Measurements from ENCODE around the gene AKAP13. TPM values are rescaled to one million over a fixed set of nuclear protein-coding genes. Genes with fewer than 3 reads are reported as not detected.

The AKAP13 gene
- total RNA-seq, 6 donors from 2014 or later: 329 to 1,278 (median 748) TPM

DNA sequence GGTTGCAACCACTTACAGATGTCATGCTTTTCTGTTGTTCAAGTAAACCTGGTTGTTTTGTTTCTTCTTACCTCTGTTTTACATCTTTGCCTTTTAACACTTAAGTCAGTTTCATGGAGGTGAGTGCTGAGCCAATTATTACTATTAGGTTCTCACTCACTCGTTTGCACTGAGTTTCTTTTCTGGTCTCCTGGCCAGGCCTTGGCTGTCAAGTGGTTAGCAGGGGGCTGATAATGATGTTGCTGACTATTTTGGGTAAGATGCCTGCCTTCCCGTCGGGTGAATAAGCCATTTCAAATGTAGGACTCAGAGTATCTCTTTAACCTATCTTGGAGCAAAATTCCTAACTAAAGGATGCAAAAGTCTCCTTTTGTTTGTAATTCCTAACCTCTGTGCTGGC lies 335.9 kb downstream of the AKAP13 start:
- Histone ChIP-seq H3K4me1 (no peaks in the 10 kb centered on the region), H3K27ac (no peak overlapping the region), H3K36me3 (peaks cover 73 to 98% (median 82%) of the 10 kb centered on the region in 4 donors), H3K27me3 (no peaks in the 10 kb centered on the region), H3K4me3 (no peak overlapping the region), H3K9me3 (no peaks in the 10 kb centered on the region)
- ATAC-seq (ENCODE audit: low FRiP score in 2 of 2) (no peak), DNase-seq (no peak)
- TF ChIP-seq, protein P1, sequence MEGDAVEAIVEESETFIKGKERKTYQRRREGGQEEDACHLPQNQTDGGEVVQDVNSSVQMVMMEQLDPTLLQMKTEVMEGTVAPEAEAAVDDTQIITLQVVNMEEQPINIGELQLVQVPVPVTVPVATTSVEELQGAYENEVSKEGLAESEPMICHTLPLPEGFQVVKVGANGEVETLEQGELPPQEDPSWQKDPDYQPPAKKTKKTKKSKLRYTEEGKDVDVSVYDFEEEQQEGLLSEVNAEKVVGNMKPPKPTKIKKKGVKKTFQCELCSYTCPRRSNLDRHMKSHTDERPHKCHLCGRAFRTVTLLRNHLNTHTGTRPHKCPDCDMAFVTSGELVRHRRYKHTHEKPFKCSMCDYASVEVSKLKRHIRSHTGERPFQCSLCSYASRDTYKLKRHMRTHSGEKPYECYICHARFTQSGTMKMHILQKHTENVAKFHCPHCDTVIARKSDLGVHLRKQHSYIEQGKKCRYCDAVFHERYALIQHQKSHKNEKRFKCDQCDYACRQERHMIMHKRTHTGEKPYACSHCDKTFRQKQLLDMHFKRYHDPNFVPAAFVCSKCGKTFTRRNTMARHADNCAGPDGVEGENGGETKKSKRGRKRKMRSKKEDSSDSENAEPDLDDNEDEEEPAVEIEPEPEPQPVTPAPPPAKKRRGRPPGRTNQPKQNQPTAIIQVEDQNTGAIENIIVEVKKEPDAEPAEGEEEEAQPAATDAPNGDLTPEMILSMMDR (IDR thresholded peaks at IDR 0.05): no peak
- TF ChIP-seq POLR2A (IDR thresholded peaks at IDR 0.05) (no peak), POLR2AphosphoS5 (IDR thresholded peaks at IDR 0.05) (no peak), EP300 (IDR thresholded peaks at IDR 0.05) (no peak)
- 70 to 77% methylated on average over 3 of the region's 3 CpGs for whole genome bisulfite sequencing, 2 donors

DNA sequence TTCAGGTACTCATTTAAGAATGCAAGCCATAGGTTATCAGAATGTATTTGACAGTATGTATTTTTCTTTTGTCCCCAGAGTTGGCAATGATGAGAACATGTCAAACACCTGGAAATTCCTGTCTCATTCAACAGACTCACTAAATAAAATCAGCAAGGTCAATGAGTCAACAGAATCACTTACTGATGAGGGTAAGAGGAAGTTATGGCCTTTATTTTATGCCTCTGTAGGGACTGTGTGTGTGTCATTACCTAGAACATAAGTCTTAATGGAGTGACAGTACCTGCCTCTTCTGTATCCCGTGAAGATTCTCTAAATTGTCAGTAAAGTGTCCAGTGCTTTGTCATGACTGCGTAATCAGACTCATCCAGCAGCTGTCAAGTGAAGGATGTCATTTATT lies 336.8 kb downstream of the AKAP13 start:
- Histone ChIP-seq H3K9me3 (no peaks in the 10 kb centered on the region), H3K27ac (peak overlapping the region in 1 of 4 donors; percentile 5), H3K36me3 (peaks cover 72 to 98% (median 83%) of the 10 kb centered on the region in 4 donors), H3K4me1 (no peaks in the 10 kb centered on the region), H3K4me3 (no peak overlapping the region), H3K27me3 (no peaks in the 10 kb centered on the region)
- TF ChIP-seq POLR2A (IDR thresholded peaks at IDR 0.05) (no peak), EP300 (IDR thresholded peaks at IDR 0.05) (no peak), POLR2AphosphoS5 (IDR thresholded peaks at IDR 0.05) (no peak)
- TF ChIP-seq, protein P1 (IDR thresholded peaks at IDR 0.05): no peak
- DNase-seq (no peak), ATAC-seq (ENCODE audit: low FRiP score in 2 of 2) (no peak)
- 90 to 94% methylated on average over 2 of the region's 2 CpGs for WGBS, 2 donors

DNA sequence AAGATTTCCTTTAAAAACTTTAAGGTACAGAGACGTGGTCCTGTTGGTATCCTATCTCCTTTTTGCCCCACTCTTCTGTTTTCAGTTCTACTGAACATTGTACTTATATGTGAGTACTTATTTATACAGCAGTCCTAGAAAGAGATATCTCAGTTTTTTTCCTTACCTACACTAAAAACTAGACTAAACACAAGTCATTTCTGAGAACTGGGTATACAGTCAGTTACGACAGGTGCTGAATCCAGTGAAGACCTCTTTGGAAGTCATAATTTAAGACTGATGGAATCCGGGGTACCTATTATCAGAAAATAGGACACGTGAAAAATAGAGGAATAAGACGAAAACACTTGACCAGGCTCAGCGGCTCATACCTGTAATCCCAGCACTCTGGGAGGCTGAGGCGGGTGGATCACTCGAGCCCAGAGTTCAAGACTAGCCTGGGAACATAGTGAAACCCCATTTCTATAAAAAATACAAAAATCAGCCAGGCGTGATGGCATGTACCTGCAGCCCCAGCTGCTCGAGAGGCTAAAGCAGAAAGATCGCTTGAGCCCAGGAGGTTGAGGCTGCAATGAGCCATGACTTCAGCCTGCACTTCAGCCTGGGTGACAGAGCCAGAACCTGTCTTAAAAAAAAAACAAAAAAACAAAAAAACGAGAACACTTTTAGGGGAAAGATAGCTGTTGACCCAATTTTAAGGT lies 338.0 kb downstream of the AKAP13 start:
- Histone ChIP-seq H3K4me3 (no peak overlapping the region), H3K27me3 (no peaks in the 10 kb centered on the region), H3K4me1 (peaks cover under 1 to 3% (median 2%) of the 10 kb centered on the region in 4 donors), H3K9me3 (no peaks in the 10 kb centered on the region), H3K36me3 (peaks cover 80 to 98% (median 88%) of the 10 kb centered on the region in 4 donors), H3K27ac (no peak overlapping the region)
- DNase-seq (no peak), ATAC-seq (ENCODE audit: low FRiP score in 2 of 2) (no peak)
- TF ChIP-seq POLR2AphosphoS5 (IDR thresholded peaks at IDR 0.05) (no peak), EP300 (IDR thresholded peaks at IDR 0.05) (no peak), POLR2A (IDR thresholded peaks at IDR 0.05) (no peak)
- TF ChIP-seq, protein P1 (IDR thresholded peaks at IDR 0.05): no peak
- 84 to 88% methylated on average over 12 of the region's 12 CpGs for WGBS, 2 donors

DNA sequence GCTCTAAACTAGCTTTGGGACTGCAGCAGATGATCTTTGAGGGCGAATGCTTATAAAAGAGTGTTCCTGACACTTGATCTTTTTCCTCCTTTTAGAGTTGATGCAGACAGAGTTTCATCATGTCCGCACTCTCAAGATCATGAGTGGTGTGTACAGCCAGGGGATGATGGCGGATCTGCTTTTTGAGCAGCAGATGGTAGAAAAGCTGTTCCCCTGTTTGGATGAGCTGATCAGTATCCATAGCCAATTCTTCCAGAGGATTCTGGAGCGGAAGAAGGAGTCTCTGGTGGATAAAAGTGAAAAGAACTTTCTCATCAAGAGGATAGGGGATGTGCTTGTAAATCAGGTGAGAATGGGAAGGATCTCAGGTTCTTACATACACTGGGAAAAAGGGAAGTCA lies 338.6 kb downstream of the AKAP13 start:
- no peaks in the 10 kb centered on the region for H3K27me3 ChIP-seq
- WGBS, 2 donors: 93 to 94% methylated on average over 4 of the region's 4 CpGs
- H3K4me1 ChIP-seq: peaks cover 6 to 7% (median 6%) of the 10 kb centered on the region in 4 donors
- DNase-seq (no peak), ATAC-seq (ENCODE audit: low FRiP score in 2 of 2) (no peak)
- H3K4me3 ChIP-seq: no peak overlapping the region
- H3K9me3 ChIP-seq: no peaks in the 10 kb centered on the region
- TF ChIP-seq, protein P1 (IDR thresholded peaks at IDR 0.05): no peak
- TF ChIP-seq POLR2AphosphoS5 (IDR thresholded peaks at IDR 0.05): no peak
- no peak for TF ChIP-seq EP300 (IDR thresholded peaks at IDR 0.05)
- no peak for TF ChIP-seq POLR2A (IDR thresholded peaks at IDR 0.05)
- peaks cover 75 to 98% (median 89%) of the 10 kb centered on the region in 4 donors for H3K36me3 ChIP-seq
- H3K27ac ChIP-seq: no peak overlapping the region
